Suppressor macrophage treated with lipopolysaccharide for 4 hours (primary cell): ENCODE results near the gene RELN.
"Not testable (repeated sequence)": the region's sequence is repeated elsewhere in the genome, so short reads cannot be mapped to it uniquely, and the experiment has no call there.

Source experiments
- DNase-seq: peaks from one replicate; pipeline ENCODE4 v3.0.0-alpha.2; 2020

RELN gene

GRCh38 chr7:103824251-103824650 is 165.2 kb downstream of the RELN start:
- DNase-seq = no peak

DNA sequence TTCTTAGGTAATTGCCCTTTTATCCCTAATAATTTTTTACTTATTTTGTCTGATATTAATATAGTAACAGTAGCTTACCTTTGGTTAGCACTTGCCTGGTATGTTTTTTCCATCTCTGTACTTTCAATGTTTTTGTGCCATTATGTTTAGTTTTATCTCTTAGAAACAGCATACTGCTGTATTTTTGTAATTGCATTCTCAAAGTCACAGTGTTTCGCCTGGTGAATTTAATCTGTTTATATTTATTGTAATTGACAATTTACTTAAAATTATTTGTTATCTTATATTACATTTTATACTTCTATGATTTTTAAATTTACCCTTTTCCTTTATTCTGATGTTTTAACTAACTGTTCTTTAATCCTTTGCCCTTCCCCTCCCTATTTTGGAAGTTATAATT is 166.4 kb downstream of the RELN start:
- DNase-seq = no peak

DNA sequence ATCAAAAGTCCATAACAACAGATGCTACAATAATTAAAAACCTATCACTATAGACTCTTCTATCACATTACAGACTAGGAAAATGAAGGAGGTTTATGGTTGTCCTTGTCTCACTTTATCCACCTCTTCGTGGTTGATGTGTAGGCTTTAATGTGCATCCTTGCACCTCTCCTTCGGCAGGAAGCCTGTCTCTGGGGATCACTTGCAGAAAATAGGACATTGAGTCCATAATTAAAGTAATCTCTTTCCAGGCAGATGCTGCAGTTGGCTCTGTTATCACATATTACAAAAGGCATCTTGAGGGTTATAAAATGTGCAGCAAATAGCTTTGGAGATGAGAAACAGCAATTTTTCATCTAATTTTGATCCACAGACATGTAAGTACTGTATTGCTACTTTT is 168.4 kb downstream of the RELN start:
- no peak for DNase-seq

DNA sequence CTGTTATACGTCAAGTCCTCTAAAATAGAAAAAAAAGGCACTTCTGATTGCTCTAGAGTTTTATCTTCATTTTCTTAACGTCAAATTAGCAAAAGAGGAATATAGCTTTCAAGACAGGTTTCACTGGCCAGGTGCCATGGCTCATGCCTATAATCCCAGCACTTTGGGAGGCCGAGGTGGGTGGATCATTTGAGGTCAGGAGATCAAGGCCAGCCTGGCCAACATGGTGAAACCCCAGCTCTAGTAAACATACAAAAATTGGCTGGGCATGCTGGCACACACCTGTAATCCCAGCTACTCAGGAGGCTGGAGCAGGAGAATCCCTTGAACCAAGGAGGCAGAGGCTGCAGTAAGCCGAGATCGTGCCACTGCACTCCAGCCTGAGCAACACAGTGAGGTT is 173.5 kb downstream of the RELN start:
- DNase-seq = not testable (repeated sequence)

DNA sequence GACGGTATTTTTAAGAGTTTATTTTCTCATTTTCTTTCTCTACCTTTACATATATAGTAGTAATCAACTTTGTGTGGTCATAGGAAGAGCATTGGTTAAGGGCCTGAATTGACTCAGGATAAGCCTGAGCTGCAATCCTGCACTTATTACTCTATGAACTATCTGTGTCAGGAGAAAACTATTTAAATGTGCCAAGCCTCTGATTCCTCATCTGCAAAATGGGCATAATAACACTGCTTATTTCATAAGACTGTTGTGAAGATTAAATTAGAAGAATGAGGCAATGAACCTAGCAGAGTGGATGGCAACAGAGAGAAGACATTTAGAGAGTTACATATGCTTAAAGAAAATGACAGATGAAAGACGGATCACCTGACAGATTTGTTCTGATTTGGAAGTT is 175.5 kb downstream of the RELN start:
- DNase-seq = no peak

DNA sequence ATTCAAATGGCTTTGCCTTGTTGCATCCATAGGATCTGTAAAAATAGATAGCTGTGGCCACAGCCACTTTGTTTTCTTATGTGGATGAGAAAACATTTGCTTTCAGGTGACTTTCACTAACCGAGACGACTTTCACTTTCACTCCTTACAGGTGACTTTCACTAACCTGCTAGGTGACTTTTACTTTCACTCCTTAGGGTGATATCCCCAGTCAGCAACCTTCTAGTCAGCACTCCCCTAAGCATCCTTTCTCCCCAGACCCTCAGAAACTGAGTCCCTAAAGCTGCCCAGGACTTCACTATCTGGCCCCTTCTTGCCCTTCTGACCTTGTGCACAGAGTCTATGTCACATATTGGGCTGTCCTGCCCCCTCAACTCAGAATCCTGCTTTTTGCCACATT is 177.5 kb downstream of the RELN start:
- no peak for DNase-seq

DNA sequence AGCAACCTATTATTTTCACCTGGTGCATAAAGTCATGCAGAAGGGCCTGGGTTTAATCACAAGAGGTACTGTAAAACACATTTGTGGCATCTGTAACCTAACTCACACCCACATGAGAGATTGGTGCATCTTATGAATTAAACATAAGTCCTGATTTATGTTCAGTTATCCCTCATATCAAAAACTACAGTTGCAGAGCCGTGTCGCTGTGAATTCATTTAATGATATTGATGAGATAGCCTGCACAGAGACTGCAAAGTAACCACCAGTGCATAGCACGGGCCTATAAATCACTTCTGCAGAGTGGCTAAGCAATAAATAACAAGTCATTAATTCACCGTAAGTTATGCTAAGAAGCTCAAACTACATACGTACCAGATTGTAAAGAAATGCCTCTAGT is 178.2 kb downstream of the RELN start:
- no peak for DNase-seq

DNA sequence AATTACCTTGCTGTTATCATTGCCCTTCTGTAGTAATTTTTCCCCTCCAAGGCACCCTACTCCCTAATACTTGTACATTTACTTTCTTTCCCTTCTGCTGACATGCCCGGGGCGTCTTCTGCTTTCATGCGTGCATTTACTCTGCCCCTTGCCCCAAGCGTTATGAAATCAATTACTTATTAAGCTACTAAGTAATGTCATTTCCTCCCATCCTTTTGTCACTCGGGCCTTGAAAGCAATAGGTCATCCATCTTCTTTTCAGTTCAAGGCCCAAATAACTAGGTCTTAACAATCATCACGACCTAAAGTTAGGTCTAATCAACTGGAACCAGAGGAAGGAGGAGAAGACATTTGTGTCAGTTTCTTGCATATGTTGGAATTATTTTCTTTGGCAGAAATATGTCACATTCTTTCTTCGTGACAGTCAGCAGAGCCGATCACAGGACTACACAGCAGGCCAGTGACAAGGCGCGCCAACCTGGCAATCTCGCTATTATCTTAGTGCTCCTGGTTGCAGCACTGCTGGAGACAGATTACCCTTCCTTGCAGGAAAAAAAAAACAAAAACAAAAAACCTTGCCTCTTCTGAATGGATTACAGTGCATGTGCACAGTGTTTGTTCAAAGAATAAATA is 179.2 kb downstream of the RELN start:
- DNase-seq = no peak

DNA sequence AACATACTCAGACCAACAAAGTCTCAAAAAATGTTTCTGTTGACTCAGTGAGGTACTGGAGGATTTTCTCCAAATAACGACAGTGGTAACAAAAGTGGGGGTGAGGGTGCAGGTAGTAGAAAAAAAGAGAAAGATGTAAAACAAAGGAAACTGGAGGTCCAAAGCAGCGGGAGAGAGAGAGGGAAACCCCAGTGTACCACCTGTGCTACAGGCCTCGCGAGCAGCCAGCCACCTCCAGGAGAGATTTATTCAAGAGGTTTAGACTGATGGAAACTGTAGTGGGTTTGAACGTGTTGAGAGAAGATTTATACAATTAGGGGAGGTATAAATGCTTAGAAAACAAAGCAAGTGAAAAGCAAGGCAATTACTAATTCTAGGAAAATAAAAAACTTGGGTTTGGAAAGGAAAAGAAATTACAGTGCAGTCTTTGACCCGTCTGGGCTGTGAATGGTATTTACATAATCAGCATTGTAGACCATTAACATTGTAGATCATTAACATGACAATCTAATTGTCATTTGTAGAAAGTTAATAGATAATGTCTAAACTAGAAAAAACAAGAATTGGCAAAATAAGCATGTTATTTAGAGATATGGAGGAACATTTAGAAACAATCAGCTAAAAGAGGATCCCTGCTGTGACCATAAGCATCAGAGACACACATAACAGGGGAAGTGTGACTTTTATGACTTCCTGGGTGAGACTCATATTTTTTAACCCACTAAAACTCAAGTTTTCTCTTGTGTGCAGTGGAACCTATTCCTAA is 180.0 kb downstream of the RELN start:
- DNase-seq = no peak

DNA sequence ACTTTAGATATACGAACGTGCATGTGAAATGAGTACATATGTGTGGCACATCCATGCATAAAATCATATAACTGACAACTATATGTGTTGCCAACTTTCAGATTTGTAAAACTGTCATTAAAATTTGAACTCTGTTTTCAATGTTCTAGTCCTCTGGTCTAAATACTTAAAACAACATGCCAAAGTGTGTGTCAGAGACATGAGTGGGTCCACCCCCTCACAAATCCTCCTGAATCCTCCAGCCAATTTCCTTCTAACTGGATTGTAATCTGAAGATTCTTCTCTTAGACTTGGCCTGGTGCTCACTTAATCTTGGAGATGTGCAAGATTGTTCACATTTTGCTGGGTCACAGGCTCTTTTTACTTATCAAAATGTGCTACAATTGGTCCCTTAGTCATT is 184.1 kb downstream of the RELN start:
- no peak for DNase-seq

- DNase-seq = no peak
Observed at GRCh38 chr7:103803631-103804030, 185.8 kb downstream of the RELN start.

GRCh38 chr7:103799298-103799697 is 190.2 kb downstream of the RELN start:
- DNase-seq = no peak

- no peak for DNase-seq
Observed at GRCh38 chr7:103797647-103798307, 191.7 kb downstream of the RELN start.

DNA sequence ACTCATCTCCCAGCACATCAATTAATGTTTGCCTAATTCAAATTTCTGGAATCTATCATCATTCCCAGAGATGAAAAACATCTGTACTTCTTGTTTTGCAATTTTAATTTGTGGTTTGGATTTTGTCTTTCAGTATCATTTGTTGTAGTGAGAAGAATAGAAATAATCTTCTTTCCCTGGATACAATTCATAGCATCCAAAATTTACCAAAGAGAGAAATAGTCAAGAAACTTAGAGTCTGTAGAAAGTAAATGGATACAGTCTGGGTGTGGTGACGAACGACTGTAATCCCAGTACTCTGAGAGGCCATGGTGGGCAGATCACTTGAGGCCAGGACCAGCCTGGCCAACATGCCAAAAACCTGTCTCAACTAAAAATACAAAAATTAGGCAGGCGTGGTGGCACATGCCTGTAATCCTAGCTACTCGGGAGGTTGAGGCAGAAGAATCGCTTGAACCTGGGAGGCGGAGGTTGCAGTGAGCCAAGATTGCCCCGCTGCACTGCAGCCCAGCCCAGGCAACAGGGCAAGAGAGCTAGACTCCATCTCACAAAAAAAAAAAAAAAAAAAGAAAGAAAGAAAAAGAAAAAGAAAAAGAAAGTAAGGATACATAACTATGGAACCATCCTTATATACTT is 193.0 kb downstream of the RELN start:
- no peak for DNase-seq

DNA sequence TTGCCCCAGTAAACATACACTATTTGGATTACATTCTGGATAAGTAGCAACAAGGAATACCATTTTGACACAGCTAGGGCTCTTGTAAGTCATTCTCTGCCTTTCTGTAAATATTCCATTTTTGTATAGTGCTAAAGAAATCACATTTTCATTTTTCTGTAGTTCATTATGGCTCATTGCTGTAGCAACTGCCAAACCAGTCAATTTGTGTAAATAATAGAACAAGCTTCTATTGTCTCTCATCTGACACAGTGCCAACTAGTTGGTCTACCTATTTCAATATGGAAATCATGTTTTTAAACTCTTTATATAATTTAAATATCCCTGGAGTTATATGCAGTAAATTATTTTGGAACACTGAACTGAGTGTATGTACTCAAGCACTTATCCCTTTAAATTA is 193.7 kb downstream of the RELN start:
- DNase-seq = no peak

DNA sequence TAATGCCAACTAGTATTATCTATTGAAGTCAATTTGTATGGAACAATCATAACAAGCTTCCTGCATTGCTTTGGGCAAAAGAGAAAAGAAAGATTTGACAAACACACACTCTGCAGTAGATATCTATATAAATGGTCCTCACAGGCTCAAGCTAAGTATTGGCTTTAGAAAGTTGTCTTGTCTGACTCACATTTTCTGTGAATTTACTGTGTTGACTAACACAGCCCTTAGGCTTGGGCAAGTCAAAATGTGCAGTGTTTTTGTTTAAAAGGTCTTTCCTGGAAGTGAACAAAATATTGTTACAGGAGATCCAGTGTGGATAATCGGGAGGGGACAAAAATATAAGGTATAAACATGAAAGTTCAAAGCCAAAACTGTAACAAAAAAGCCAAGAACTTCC is 194.4 kb downstream of the RELN start:
- DNase-seq = no peak

GRCh38 chr7:103794424-103794823 is 195.0 kb downstream of the RELN start:
- DNase-seq = no peak

GRCh38 chr7:103793614-103794013 is 195.8 kb downstream of the RELN start:
- DNase-seq = no peak

DNA sequence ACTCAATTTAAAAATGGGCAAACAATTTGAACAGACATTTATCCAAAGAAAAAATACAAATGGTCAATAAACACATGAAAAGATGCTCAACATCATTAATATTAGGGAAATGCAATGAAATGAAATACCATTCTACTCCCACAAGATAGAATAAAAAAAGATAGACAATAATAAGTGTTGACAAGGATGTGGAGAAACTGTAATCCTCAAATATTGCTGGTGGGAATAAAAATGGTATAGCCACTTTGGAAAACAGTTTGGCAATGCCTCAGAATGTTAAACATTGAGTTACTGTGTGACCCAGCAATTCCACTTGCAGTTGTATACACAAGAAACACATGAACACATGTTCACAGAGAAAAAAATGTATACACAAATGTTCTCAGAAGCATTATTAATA is 197.6 kb downstream of the RELN start:
- DNase-seq = no peak

GRCh38 chr7:103787041-103787440 is 202.4 kb downstream of the RELN start:
- not testable (repeated sequence) for DNase-seq

GRCh38 chr7:103784646-103785286 is 204.7 kb downstream of the RELN start:
- DNase-seq = no peak

DNA sequence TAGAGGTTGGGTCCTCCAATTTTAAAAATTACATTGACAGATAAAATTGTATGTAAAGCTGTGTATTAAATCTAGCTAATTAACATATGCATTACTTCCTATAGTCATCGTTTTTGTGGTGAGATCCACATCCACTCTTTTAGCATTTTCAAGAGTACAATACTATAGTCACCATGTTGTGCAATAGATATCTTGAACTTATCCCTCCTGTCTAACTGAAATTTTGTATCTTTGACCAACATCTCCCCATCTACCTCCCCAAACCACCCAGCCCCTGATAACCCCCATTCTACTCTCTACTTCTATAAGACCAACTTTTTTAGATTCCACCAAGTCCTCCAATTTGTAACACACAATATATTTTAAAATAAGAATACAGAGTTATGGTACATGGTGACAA is 208.0 kb downstream of the RELN start:
- no peak for DNase-seq

GRCh38 chr7:103780561-103780960 is 208.9 kb downstream of the RELN start:
- not testable (repeated sequence) for DNase-seq
